ENCODE results near the gene C2CD5. TPM values are rescaled to one million over a fixed set of nuclear protein-coding genes. Genes with fewer than 3 reads are reported as not detected.
"Not testable (repeated sequence)": the region's sequence is repeated elsewhere in the genome, so short reads cannot be mapped to it uniquely, and the experiment has no call there.

Gene C2CD5
- total and polyA plus RNA-seq, 7 donors: 2.5 to 13.4 (median 5.9) TPM

DNA sequence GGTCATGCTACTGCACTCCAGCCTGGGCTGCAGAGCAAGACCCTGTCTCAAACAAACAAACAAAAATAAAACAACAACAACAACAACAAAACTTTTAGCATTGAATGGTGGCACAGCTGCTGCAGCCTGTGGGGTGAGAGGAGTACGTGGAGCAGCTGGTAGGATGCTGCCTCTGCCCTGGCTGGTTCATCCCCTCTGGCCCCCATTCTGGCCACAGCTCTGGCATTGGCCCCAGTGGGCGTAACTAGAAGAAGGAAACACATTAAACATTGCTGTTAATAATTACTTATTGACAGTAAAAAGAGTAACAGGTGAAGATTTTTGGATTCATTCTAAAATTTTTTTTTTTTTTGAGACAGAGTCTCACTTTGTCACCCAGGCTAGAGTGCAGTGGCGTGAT, 28.8 kb upstream of the C2CD5 start:
- intact Hi-C loops (cut with DNase I): no loop called here
- Histone ChIP-seq H3K4me1 (no peaks in the 10 kb centered on the region), H3K27ac (no peak overlapping the region), H3K4me3 (no peak overlapping the region), H3K36me3 (ENCODE audit: insufficient read depth in 1 of 2, low read depth in 1 of 2) (no peaks in the 10 kb centered on the region), H3K27me3 (ENCODE audit: insufficient read depth in 3 of 3, low read length in 2 of 3) (no peaks in the 10 kb centered on the region), H3K9me3 (no peaks in the 10 kb centered on the region)
- TF ChIP-seq, protein P1, sequence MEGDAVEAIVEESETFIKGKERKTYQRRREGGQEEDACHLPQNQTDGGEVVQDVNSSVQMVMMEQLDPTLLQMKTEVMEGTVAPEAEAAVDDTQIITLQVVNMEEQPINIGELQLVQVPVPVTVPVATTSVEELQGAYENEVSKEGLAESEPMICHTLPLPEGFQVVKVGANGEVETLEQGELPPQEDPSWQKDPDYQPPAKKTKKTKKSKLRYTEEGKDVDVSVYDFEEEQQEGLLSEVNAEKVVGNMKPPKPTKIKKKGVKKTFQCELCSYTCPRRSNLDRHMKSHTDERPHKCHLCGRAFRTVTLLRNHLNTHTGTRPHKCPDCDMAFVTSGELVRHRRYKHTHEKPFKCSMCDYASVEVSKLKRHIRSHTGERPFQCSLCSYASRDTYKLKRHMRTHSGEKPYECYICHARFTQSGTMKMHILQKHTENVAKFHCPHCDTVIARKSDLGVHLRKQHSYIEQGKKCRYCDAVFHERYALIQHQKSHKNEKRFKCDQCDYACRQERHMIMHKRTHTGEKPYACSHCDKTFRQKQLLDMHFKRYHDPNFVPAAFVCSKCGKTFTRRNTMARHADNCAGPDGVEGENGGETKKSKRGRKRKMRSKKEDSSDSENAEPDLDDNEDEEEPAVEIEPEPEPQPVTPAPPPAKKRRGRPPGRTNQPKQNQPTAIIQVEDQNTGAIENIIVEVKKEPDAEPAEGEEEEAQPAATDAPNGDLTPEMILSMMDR (IDR thresholded peaks at IDR 0.05): no peak
- DNase-seq: no peak
- ATAC-seq: no peak
- WGBS, 3 donors: 44 to 63% (median 46%) methylated on average over 3 of the region's 3 CpGs

DNA sequence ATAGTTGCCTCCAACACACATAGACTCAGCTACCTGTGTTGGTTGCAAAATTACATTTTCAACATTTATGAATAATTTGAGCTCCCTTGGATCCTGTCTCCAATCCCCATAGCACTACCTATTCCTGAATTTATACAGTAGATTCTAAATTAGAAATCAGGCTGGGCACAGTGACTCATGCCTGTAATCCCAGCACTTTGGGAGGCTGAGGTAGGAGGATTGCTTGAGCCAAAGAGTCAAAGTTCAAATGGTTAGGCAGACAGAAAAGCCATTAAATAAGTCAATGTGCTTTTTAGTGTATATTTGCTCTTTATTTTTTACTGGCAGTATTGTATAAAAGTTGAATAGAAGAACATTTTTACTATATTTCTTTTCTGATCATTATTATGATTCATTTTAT, 24.9 kb upstream of the C2CD5 start:
- intact Hi-C loops (cut with DNase I): no loop called here
- Histone ChIP-seq H3K36me3 (ENCODE audit: insufficient read depth in 1 of 2, low read depth in 1 of 2) (no peaks in the 10 kb centered on the region), H3K27me3 (ENCODE audit: insufficient read depth in 3 of 3, low read length in 2 of 3) (no peaks in the 10 kb centered on the region), H3K4me1 (no peaks in the 10 kb centered on the region), H3K27ac (no peak overlapping the region), H3K9me3 (no peaks in the 10 kb centered on the region), H3K4me3 (no peak overlapping the region)
- TF ChIP-seq, protein P1 (IDR thresholded peaks at IDR 0.05): no peak
- ATAC-seq (no peak), DNase-seq (no peak)

DNA sequence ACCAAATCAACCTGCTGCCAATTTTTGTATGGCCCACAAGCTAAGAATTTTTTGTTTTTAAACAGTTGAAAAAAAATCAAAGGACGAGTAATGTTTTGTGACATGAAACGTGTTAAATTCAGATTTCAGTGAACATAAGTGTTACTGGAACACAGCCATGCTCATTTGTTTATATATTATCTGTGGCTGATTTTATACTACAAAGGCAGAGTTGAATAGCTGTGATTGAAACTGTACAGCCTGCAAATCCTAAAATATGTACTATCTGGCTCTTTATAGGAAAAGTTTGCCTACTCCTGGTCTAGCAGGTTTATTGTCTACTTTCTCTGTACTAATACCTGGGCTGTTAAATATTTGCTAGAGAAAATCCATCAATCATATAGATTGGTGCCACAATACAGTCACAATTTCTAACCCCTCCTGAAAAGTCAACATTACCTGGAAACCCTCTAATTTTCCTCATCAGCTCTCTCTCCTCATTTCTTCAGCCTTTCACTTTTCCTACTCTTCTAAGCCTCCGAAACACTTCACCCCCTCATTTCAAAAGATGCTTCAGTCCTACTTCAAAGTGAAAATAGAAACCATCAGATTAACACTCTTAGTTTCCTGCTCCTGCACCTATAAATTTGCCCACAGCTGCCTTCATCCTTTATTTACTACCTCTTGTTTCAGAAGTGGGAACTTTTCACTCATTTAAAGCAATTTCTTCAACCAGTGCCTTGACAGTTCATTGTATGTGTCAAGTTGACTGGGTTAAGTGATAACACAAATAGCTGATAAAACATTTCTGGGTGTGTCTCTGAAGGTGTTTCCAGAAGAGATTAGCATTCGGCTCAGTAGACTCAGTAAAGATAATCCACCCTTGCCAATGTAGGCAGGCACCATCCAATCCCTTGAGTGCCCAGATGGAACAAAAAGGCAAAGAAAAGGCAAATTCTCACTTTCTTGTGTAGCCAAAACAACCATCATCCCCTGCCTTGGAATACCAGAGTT, 18.0 kb upstream of the C2CD5 start:
- intact Hi-C loops (cut with DNase I): no loop called here
- WGBS, 3 donors: 68 to 77% (median 70%) methylated on average over 4 of the region's 4 CpGs
- Histone ChIP-seq H3K4me1 (no peaks in the 10 kb centered on the region), H3K4me3 (no peak overlapping the region), H3K9me3 (no peaks in the 10 kb centered on the region), H3K27me3 (ENCODE audit: insufficient read depth in 3 of 3, low read length in 2 of 3) (no peaks in the 10 kb centered on the region), H3K36me3 (ENCODE audit: insufficient read depth in 1 of 2, low read depth in 1 of 2) (no peaks in the 10 kb centered on the region), H3K27ac (no peak overlapping the region)
- TF ChIP-seq, protein P1 (IDR thresholded peaks at IDR 0.05): no peak
- ATAC-seq (no peak), DNase-seq (no peak)

DNA sequence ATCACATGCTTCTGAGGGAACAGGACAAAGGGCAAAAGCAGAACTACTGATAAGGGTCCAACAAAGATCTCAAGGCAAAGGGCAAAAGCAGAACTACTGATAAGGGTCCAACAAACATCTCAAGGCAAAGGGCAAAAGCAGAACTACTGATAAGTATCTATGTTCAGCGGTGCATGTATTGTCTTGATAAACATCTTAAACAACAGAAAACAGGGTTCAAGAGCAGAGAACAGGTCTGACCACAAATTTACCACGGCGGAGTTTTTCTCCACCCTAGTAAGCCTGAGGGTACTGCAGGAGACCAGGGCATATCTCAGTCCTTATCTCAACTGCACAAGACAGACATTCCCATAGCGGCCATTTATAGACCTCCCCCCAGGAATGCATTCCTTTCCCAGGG, 10.4 kb upstream of the C2CD5 start:
- intact Hi-C loops (cut with DNase I); ATAC-seq; H3K27ac ChIP-seq; H3K9me3 ChIP-seq; DNase-seq; H3K27me3 ChIP-seq (ENCODE audit: insufficient read depth in 3 of 3, low read length in 2 of 3); H3K4me1 ChIP-seq; H3K36me3 ChIP-seq (ENCODE audit: insufficient read depth in 1 of 2, low read depth in 1 of 2); H3K4me3 ChIP-seq: not testable (repeated sequence)
- 97 to 99% (median 97%) methylated on average over 4 of the region's 4 CpGs for WGBS, 3 donors

DNA sequence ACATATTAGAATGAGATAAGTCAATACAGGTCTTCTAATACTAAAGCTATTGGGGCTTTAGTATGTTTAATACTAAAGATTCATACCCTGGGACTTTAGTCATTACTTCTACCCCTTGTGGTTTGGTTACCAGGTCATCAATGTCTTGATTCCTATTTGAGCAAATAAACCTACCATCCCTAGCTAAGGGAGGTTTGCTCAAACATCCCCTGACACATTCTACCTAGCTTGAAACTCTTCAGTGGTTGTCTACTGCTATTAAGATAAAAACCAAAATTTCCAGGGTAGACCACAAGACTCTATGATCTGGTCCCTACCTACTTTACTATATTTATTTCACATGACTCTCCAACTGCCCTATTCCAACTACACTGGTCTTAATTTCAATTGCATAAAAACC, 7.3 kb upstream of the C2CD5 start:
- DNase-seq: no peak
- H3K27me3 ChIP-seq (ENCODE audit: insufficient read depth in 3 of 3, low read length in 2 of 3): peaks cover 0 to 2% (median 0%) of the 10 kb centered on the region in 3 donors
- no peak overlapping the region for H3K27ac ChIP-seq
- no peak overlapping the region for H3K4me3 ChIP-seq
- H3K36me3 ChIP-seq (ENCODE audit: insufficient read depth in 1 of 2, low read depth in 1 of 2): no peaks in the 10 kb centered on the region
- ATAC-seq: no peak
- H3K9me3 ChIP-seq: peaks cover 6% of the 10 kb centered on the region
- TF ChIP-seq, protein P1 (IDR thresholded peaks at IDR 0.05): no peak
- intact Hi-C loops (cut with DNase I): no loop called here
- no peaks in the 10 kb centered on the region for H3K4me1 ChIP-seq
